ENCODE results near the gene ILF2.
"Not testable (repeated sequence)": the region's sequence is repeated elsewhere in the genome, so short reads cannot be mapped to it uniquely, and the experiment has no call there.

Gene ILF2

DNA sequence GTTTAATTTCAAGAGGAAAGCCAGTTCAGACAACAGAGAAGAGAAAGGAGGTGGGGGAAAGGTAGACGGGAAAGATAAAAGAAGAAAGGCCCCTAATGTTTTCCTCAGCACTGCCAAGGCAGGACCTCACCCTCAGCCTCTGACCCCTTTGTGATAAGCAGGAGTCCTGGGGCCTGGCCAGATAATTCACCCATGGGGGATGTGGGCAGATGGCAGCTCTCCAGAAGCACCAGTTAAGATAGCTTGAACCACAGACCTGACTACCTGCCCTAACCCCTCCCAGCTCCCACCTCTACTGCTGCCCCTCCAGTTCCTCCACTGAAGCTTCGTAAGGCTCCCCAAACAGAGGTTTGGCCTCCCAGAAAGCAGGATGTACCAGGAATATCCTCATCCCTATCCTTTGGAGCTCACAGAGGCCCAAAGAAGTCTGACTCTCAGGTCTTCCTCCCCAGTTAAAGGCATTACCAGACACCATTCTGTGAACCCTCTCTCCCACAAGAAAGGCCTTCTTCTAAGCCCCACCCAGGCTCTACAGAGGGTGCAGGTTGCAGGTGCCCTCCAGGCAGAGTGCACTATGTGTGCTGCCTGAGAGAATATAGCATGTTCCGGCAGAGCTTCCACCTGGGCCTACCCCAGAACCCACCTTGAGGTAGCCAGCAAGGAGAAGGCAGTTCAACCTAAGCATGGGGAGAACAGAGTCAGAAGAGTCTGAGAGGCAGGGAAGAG, 21.5 kb downstream of the ILF2 start:
- no peak for DNase-seq (ENCODE audit: low read depth in 2 of 2)

GRCh38 chr1:153648000-153648643, 22.7 kb downstream of the ILF2 start:
- DNase-seq (ENCODE audit: low read depth in 2 of 2): no peak

DNA sequence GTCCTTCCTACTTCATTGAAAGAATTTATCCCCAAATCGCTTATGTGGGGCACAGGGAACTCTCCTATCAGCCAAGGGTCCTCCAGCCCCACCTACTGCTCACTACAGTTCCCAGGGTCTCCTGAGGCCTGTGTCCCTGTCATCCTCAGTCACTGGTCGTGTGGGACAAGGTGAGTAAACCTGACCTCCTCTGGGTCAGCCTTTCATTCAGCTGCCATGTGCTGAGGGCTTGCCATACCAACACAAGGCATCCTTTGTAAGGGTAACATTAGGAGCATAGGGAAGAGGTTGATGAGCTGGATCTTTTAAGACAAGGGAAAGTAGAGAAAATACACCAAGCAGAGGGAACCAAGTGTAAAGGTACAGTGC, 23.5 kb downstream of the ILF2 start:
- DNase-seq (ENCODE audit: low read depth in 2 of 2): no peak

DNA sequence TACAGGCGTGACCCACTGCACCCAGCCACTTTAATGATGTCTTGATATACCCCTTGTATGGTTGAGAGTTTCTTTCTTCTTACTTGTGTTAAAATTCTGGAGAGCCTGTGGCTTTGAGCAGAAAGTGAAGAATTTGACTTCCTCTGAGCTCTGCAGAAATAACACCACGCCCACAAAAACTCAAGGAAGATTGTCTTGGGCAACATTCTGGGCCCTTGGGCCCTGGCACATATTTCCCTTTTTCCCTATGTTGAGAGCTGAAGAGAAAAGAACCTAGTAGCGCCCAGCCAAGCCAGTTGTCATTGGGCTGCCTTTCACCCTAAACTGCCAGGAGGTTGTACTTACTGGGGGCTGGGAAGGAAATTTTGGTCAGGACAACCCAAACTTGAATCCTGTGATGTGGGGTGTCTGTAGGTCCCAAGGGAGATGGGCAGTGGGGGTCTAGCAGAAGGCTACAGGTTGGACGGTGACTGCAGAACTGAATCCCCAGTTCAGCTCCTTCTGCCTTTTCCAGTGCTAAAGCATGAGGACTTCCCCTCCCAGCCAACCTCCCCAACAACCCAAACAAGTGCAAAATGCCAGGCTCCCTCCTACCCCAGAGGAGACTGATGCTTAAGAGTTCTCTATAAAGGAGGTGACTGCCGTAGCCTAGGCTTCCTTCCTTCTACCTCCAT, 24.0 kb downstream of the ILF2 start:
- no peak for DNase-seq (ENCODE audit: low read depth in 2 of 2)

DNA sequence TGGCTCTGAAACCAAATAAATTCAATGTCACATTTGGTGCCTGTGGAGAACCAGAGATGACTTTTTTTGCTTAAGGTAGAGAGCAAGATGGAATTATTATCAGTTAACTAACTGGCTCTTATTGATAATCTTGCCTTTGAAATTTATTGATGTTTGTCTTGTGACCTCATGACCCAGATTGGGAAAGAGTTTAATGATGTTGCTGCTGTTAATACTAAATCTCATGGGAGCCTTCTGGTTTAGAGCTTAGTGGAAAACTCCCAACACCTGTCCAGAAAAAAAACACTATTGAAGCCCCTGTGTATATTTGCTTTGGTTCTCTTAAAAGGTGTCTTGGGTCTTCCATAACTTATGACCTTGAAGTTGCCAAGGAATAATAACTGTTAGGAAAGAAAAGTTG, 27.0 kb downstream of the ILF2 start:
- no peak for DNase-seq (ENCODE audit: low read depth in 2 of 2)

GRCh38 chr1:153643100-153643499, 27.7 kb downstream of the ILF2 start:
- no peak for DNase-seq (ENCODE audit: low read depth in 2 of 2)

DNA sequence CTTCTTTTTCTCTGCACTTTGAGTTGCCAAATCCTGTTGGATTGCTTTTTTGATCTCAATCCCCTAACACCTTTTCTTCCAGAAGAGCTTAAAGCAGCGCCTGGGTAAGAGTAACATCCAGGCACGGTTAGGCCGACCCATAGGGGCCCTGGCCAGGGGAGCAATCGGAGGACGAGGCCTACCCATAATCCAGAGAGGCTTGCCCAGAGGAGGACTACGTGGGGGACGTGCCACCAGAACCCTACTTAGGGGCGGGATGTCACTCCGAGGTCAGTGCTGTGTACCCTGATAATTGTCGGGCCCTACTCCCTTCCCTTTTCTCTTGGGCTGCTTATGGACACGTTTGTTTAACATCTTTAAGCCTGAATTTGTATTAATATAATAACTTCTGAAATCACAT, 28.6 kb downstream of the ILF2 start:
- DNase-seq (ENCODE audit: low read depth in 2 of 2): no peak

- DNase-seq (ENCODE audit: low read depth in 2 of 2): no peak
These were observed 29.9 kb downstream of the ILF2 start for GRCh38 chr1:153640861-153641260.

DNA sequence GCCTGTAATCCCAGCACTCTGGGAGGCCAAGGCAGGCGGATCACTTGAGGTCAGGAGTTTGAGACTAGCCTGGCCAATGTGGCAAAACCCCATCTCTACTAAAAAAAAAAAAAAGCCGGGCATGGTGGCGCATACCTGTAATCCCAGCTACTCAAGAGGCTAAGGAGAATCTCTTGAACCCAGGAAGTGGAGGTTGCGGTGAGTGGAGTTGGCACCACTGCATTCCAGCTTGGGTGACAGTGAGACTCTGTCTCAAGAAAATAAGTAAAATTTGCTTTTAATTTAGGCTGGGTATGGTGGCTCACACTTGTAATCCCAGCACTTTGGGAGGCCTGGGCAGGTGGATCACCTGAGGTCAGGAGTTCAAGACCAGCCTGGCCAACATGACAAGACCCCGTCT, 30.6 kb downstream of the ILF2 start:
- not testable (repeated sequence) for DNase-seq (ENCODE audit: low read depth in 2 of 2)

- no peak for DNase-seq (ENCODE audit: low read depth in 2 of 2)
These were observed 31.5 kb downstream of the ILF2 start for GRCh38 chr1:153639280-153639679.

GRCh38 chr1:153638261-153638660, 32.5 kb downstream of the ILF2 start:
- DNase-seq (ENCODE audit: low read depth in 2 of 2): no peak

DNA sequence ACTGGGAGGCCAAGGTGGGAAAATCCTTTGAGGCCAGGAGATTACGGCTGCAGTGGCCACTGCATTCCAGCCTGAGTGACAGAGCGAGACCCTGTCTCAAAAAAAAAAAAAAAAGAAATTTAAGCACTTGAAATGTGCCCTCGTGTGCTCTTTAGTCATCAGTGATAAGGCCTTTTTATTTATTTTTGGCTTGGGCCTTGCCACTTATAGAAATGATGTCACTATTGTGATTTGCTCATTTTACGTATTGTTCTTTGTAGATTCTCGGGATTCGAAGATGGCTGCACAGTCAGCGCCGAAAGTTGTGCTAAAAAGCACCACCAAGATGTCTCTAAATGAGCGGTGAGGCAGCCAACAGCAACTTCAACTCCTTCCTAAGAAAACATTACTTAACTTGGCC, 34.5 kb downstream of the ILF2 start:
- DNase-seq (ENCODE audit: low read depth in 2 of 2): no peak

DNA sequence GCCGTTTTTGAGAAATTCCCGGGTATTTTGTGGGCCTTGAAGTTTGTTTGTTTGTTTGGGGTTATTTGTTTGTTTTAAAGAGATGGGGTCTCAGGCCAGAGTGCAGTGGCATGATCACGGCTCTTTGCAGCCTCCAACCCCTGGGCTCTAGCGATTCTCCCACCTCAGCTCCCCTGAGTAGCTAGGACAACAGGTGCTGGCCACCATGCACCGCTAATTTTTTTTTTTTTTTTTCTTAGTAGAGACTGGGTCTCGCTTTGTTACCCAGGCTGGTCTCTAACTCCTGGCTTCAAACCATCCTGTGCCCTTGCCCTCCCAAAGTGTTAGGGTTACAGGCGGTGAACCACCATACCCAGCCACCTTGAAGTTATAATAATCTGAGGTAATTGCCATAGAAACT, 34.9 kb downstream of the ILF2 start:
- DNase-seq (ENCODE audit: low read depth in 2 of 2): no peak

DNA sequence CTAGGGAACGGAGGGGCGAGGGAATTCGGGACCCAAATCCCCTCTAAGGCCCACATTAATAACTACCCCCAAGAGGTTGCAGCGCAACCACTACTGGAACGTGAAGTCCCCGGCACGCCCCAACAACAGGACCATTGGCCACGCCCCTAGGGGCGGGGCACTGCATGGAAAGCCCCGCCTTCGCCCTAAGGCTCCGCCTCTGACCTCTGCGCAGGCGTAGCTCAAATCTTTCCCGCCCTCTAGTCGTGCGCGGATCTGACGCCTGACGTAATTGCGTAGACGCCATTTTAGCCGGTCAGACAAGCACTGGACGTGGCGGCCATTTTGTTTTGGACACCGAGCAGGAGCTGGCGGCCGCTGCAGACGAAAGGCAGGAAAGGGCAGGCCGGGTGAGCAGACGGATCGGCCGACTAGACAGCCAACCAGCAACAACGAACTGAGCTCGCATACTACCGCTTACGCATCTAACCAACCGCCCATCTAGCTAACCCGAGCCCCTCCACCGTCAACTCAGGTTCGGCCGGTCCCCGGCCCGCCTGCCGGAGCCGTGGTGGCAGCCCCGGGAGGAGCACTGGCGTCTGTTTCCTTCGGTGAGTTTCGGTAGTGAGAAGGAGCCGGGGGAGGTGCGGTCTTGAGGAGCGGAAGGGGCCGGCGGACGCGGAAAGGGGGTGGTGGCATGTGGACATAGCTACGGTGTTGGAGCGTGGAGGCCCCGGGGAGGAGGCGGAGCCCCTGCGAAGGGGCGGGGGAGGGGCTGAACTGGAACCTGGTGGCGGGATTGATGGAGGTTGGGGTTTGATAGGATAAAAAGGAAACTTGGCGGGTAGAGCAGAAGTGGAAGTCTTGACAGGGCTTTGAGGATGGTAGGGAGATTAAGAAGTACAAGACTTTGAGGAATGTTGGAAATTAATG, 36.8 kb downstream of the ILF2 start, which contains the start of gene CHTOP:
Gene CHTOP (plus strand): TSS at position 313 of the 912 bp plus-strand sequence. CDS start 2,523 bp downstream, outside the sequence.
- DNase-seq (ENCODE audit: low read depth in 2 of 2): peak; percentile 94 to 97

DNA sequence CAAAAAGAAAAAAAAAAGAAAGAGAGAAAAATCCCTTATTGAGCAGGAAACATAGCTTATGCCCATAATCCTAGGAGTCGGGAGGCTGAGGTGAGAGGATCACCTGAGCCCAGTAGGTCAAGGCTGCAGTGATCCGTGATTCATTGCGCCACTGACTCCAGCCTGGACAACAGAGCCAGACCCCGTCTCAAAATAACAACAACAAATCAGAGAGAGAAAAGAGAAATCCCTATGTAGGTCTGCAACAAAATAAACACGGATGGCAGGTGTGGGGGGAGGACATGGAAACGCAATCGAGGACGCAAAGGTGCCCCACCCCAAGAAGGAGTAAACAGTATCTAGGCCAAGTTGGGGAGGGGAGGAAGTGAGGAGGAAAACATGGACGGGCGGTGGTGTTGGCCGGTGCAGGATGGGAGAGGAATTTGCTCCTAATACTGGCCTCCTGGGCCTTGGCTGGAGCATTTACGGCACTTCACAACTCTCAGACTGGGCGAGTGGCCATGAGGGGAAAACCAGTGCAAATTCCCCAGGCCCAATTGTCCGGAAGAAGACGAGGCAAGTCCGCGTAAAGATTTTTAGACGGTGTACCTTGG, 37.5 kb downstream of the ILF2 start:
- no peak for DNase-seq (ENCODE audit: low read depth in 2 of 2)

DNA sequence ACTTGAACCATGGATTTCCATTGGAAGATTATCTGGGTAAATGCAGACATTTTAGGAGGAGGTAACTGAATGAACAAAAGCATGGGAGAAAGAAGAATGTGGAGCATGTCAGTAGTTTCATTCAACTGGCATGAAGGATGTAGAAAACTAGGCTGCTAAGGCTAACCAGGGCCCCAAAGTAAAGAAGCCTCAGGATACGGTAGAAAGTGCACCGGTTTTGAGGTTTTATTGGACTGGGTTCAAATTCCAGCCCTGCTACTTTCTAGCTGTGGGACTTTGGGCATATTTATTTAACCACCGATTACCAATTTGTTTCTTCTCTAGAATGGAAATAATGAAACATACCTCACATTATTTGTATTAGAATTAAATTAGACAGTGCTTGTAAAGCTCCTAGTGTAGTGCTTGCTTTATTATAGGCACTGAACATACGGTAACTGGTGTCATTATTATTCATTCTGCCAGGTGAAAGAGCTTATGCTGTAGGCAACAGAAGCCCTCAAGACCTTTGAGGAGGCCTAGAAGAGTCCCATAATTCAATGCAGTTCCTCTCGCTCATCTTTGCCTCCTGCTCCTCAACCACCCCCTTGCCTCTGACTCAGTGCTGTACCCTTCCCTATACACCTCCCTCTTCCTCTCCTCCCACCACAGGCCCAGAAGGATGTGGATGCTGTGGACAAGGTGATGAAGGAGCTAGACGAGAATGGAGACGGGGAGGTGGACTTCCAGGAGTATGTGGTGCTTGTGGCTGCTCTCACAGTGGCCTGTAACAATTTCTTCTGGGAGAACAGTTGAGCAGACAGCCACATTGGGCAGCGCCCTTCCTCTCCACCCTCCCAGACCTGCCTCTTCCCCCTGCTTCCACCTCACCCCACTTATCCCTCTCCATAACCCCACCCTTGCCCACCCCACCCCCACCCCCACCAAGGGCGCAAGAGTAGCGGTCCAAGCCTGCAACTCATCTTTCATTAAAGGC, 39.5 kb downstream of the ILF2 start:
- no peak for DNase-seq (ENCODE audit: low read depth in 2 of 2)

DNA sequence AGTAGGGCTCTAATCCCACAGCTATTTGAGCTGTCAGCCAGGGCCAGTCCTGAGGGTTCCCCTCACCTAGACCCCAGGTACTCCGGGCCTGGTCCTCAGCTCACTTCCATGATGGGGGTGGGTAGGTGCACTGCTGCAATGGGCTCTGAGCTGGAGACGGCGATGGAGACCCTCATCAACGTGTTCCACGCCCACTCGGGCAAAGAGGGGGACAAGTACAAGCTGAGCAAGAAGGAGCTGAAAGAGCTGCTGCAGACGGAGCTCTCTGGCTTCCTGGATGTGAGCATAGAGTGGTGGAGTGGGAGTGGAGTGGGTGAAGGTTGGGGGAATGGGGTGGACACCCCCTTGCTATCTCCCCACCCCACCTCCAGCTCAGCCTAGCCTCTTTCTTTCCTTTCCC, 40.4 kb downstream of the ILF2 start:
- no peak for DNase-seq (ENCODE audit: low read depth in 2 of 2)

- DNase-seq (ENCODE audit: low read depth in 2 of 2): no peak
These were observed 40.8 kb downstream of the ILF2 start for GRCh38 chr1:153629971-153630370.

GRCh38 chr1:153629343-153629665, 41.5 kb downstream of the ILF2 start:
- no peak for DNase-seq (ENCODE audit: low read depth in 2 of 2)

- no peak for DNase-seq (ENCODE audit: low read depth in 2 of 2)
These were observed 42.0 kb downstream of the ILF2 start for GRCh38 chr1:153628638-153629342.
